Endothelial cell of umbilical vein (primary cell): ENCODE data around the gene PPIH. TPM values are rescaled to one million over a fixed set of nuclear protein-coding genes. Genes with fewer than 3 reads are reported as not detected.
"Not testable (repeated sequence)": the region's sequence is repeated elsewhere in the genome, so short reads cannot be mapped to it uniquely, and the experiment has no call there.

Experiments
- BruUV-seq: library from RNA; stranded (reverse); fragments of 400-500 nt; replicated peaks from 2 replicates; lab custom pipeline; 2021; lab: Mats Ljungman, UMichigan
- CTCF ChIA-PET: fragments of 300-600, 350-600 bp; sonication (Branson Sonifier 250); formaldehyde crosslinking; loops from one replicate; lab custom pipeline; 2021; ENCODE audit warnings: antibody characterized with exemption, inconsistent platforms; lab: Charles Lee
- POLR2A ChIA-PET: fragments of 300-600, 350-600 bp; sonication (Branson Sonifier 250); formaldehyde crosslinking; loops from one replicate; lab custom pipeline; 2021; ENCODE audit warnings: antibody characterized with exemption, inconsistent platforms; lab: Charles Lee
- DNase-seq: peaks from one replicate; pipeline ENCODE4 v3.0.0-alpha.2; 2011; ENCODE audit warnings: low read depth, low spot score
- FAIRE-seq: peaks from 2 replicates; lab custom pipeline; 2011; peaks lifted over from hg19 to GRCh38; lab: Jason Lieb, UNC
- H2AFZ ChIP-seq: 2 replicates; pipeline ENCODE4 v1.6.0; 2012; ENCODE audit warnings: low read depth, low read length, control low read depth, inconsistent platforms
- H3K27ac ChIP-seq: 2 replicates; pipeline ENCODE4 v1.5.1; 2011; ENCODE audit warnings: low read depth, mild to moderate bottlenecking, control low read depth, low read length, moderate library complexity; ENCODE audit not compliant: insufficient read depth
- H3K27me3 ChIP-seq, 2 experiments: 2 replicates each; pipeline versions ENCODE4 v1.6.0 to v1.6.1; 2011; ENCODE audit warnings: low read length in 2 of 2, mixed read lengths in 1 of 2; ENCODE audit not compliant: control insufficient read depth in 2 of 2, insufficient read depth in 2 of 2
- H3K36me3 ChIP-seq, 2 experiments: 2 replicates in 1 of 2; 3 replicates in 1 of 2; pipeline ENCODE4 v1.5.1; 2011; ENCODE audit warnings: low read length in 2 of 2, mild to moderate bottlenecking in 1 of 2, moderate library complexity in 1 of 2; ENCODE audit not compliant: control insufficient read depth in 2 of 2, insufficient read depth in 2 of 2; ENCODE audit errors: extremely low read depth in 1 of 2
- H3K4me1 ChIP-seq: 3 replicates; pipeline ENCODE4 v1.5.1; 2011; ENCODE audit warnings: mild to moderate bottlenecking, low read length; ENCODE audit not compliant: control insufficient read depth, insufficient read depth; ENCODE audit errors: extremely low read depth
- H3K4me2 ChIP-seq: 2 replicates; pipeline ENCODE4 v1.6.1; 2011; ENCODE audit warnings: low read length, control low read depth, mixed read lengths; ENCODE audit not compliant: insufficient read depth
- H3K4me3 ChIP-seq, 3 experiments: fragments of 200-600 bp in 1 of 3; sonication (generic), shearing (Covaris generic) in 1 of 3; replicated peaks in 1 of 3; 2 replicates each; pipeline ENCODE4 v1.5.1; 2011 to 2016; ENCODE audit warnings: control low read depth in 3 of 3, low read length in 3 of 3, mild to moderate bottlenecking in 2 of 3, inconsistent platforms in 1 of 3, low read depth in 1 of 3, moderate library complexity in 1 of 3; ENCODE audit not compliant: insufficient read depth in 1 of 3
- H3K79me2 ChIP-seq: 2 replicates; pipeline ENCODE4 v1.6.0; 2012; ENCODE audit warnings: low read length, inconsistent platforms; ENCODE audit not compliant: control insufficient read depth, insufficient read depth
- H3K9ac ChIP-seq: replicated peaks from 2 replicates; pipeline ENCODE3; 2011; ENCODE audit warnings: low read length, control low read depth; ENCODE audit not compliant: insufficient read depth; ENCODE audit errors: extremely low read depth
- H3K9me1 ChIP-seq: replicated peaks from 3 replicates; pipeline ENCODE4 v1.6.0; 2011; ENCODE audit warnings: mild to moderate bottlenecking, low read length; ENCODE audit not compliant: control insufficient read depth, insufficient read depth; ENCODE audit errors: extremely low read depth
- H3K9me3 ChIP-seq: replicated peaks from 2 replicates; pipeline ENCODE4 v1.5.1; 2012; ENCODE audit warnings: low read length, inconsistent platforms; ENCODE audit not compliant: control insufficient read depth, insufficient read depth
- H4K20me1 ChIP-seq: replicated peaks from 2 replicates; pipeline ENCODE3; 2011; ENCODE audit warnings: mild to moderate bottlenecking, low read length; ENCODE audit not compliant: control insufficient read depth, insufficient read depth; ENCODE audit errors: extremely low read depth
- EZH2 ChIP-seq: IDR thresholded peaks from 2 replicates; pipeline ENCODE4 v1.6.1; 2012; ENCODE audit warnings: borderline replicate concordance, low read depth, mild to moderate bottlenecking, moderate library complexity, low read length, inconsistent platforms; ENCODE audit not compliant: severe bottlenecking
- FOS ChIP-seq: IDR thresholded peaks from 2 replicates; pipeline ENCODE4 v1.6.1; 2011; ENCODE audit warnings: mild to moderate bottlenecking, low read length, moderate library complexity, borderline replicate concordance; ENCODE audit not compliant: insufficient read depth
- GATA2 ChIP-seq: IDR thresholded peaks from 2 replicates; pipeline ENCODE4 v1.7.0; 2011; ENCODE audit warnings: low read depth, mild to moderate bottlenecking, moderate library complexity, mixed read lengths, low read length; ENCODE audit not compliant: insufficient read length, insufficient read depth
- JUN ChIP-seq: IDR thresholded peaks from 2 replicates; pipeline ENCODE4 v1.6.1; 2011; ENCODE audit warnings: borderline replicate concordance, low read depth; ENCODE audit not compliant: insufficient read length, insufficient read depth
- MYC ChIP-seq: IDR thresholded peaks from one replicate; pipeline ENCODE4 v1.6.1; 2011; ENCODE audit warnings: mild to moderate bottlenecking, low read depth, low read length
- POLR2A ChIP-seq: IDR thresholded peaks from 2 replicates; pipeline ENCODE4 v1.6.1; 2012; ENCODE audit warnings: low read depth, mild to moderate bottlenecking, control low read depth, low read length
- POLR2AphosphoS5 ChIP-seq: IDR thresholded peaks from 2 replicates; pipeline ENCODE4 v1.6.1; 2012; ENCODE audit warnings: low read depth, mild to moderate bottlenecking, control low read depth, low read length, moderate library complexity; ENCODE audit not compliant: insufficient read depth
- dilution Hi-C: fragments of 300-500 bp; cut with MboI; formaldehyde crosslinking; loops from one replicate; pipeline ENCODE4 v1.15.0; 2019; ENCODE audit warnings: low sequenced_read_pairs; ENCODE audit not compliant: extremely low pct_ligation_motif_present
- intact Hi-C: fragments of 100-400 bp; cut with micrococcal nuclease; formaldehyde crosslinking; loops from one replicate; pipeline ENCODE4 v1.10.0; 2022
- polyA plus RNA-seq, 4 experiments: library from polyadenylated mRNA; depleted of rRNA in 3 of 4; stranded (reverse) in 3 of 4; unstranded in 1 of 4; fragments of >200 nt; gene quantifications; 2 replicates each; pipeline versions ENCODE4 v1.2.1 to v1.2.3, GENCODE V29; 2011 to 2012; ENCODE audit warnings: missing spikeins in 1 of 4
- total RNA-seq: library from RNA; stranded (reverse); gene quantifications from 2 replicates; pipeline ENCODE4 v1.2.3, GENCODE V29; 2021
- TF ChIP-seq, protein P1 (sequence below), 2 donors: IDR thresholded peaks; 1 replicate in 1 of 2; 2 replicates in 1 of 2; pipeline ENCODE4 v1.5.1; 2011; ENCODE audit warnings: low read length in 2 of 2, mild to moderate bottlenecking in 2 of 2, moderate library complexity in 2 of 2, control low read depth in 1 of 2, inconsistent platforms in 1 of 2, low read depth in 1 of 2; ENCODE audit not compliant: insufficient read depth in 1 of 2; ENCODE audit errors: extremely low read depth in 1 of 2
- TF ChIP-seq, protein P2 (sequence below): IDR thresholded peaks from 2 replicates; pipeline ENCODE4 v1.6.1; 2011; ENCODE audit not compliant: insufficient read depth, insufficient read length

The PPIH gene
- total and polyA plus RNA-seq, 2 donors (not counting 3 experiments of a cell fraction or from before 2014, with no cell fraction given) = 52.1 to 55.2 TPM

DNA sequence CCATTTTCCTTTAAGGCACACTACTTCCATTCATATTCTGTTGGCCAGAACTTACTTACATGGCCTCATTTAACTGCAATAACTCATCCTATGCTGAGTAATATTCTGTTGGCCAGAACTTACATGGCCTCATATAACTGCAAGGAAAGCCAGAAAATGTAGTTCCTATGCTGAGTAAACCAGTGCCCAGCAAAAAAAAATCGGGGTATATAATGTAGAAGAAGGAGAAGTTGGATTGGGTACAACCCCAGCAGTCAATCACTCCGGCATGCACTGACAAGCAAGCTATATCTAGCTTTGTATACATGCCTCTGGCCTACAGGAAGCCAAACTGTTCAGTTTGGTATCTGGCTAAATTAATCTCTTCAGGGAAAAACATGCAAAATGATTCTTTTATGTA, 39.4 kb upstream of the PPIH start:
- DNase-seq (no peak), FAIRE-seq (no peak)
- ChIA-PET CTCF (no interaction called here), POLR2A (no interaction called here)
- BruUV-seq = no TSS peak
- no peak overlapping the region for H2AFZ ChIP-seq
- no peak overlapping the region for H3K4me3 ChIP-seq
- dilution Hi-C loops (no loop called here), intact Hi-C loops (no loop called here)
- no peaks in the 10 kb centered on the region for H3K4me1 ChIP-seq
- TF ChIP-seq MYC (no peak), FOS (no peak), JUN (no peak), GATA2 (no peak)
- no peak overlapping the region for H3K27ac ChIP-seq
- no peaks in the 10 kb centered on the region for H3K79me2 ChIP-seq
- no peaks in the 10 kb centered on the region for H3K9me3 ChIP-seq
- no peaks in the 10 kb centered on the region for H3K9me1 ChIP-seq
- H4K20me1 ChIP-seq = no peaks in the 10 kb centered on the region
- no peaks in the 10 kb centered on the region for H3K36me3 ChIP-seq
- peaks cover 0 to 7% of the 10 kb centered on the region in 2 experiments for H3K27me3 ChIP-seq
- no peak overlapping the region for H3K9ac ChIP-seq
- H3K4me2 ChIP-seq = no peak overlapping the region

DNA sequence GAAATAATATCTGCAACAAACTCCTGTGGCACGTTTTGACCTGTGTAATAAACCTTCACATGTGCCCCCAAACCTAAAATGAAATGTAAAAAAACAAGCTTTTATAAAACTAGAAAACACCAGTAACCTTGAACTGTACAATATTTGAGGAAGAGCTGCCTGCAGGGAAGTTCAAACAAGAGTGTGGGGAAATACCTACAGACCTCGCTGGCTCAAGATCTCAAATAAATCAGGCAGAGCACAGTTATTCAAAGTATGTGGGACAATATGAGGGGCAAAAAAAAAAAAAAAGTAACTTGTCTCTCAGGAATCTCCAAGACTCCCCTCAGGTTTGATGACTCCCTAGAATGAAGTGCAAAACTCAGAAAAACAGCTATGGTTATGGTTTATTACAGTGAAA, 37.9 kb upstream of the PPIH start:
- BruUV-seq = no TSS peak
- FAIRE-seq (no peak), DNase-seq (no peak)
- TF ChIP-seq JUN = no peak
- no peak for TF ChIP-seq FOS
- TF ChIP-seq, protein P1, sequence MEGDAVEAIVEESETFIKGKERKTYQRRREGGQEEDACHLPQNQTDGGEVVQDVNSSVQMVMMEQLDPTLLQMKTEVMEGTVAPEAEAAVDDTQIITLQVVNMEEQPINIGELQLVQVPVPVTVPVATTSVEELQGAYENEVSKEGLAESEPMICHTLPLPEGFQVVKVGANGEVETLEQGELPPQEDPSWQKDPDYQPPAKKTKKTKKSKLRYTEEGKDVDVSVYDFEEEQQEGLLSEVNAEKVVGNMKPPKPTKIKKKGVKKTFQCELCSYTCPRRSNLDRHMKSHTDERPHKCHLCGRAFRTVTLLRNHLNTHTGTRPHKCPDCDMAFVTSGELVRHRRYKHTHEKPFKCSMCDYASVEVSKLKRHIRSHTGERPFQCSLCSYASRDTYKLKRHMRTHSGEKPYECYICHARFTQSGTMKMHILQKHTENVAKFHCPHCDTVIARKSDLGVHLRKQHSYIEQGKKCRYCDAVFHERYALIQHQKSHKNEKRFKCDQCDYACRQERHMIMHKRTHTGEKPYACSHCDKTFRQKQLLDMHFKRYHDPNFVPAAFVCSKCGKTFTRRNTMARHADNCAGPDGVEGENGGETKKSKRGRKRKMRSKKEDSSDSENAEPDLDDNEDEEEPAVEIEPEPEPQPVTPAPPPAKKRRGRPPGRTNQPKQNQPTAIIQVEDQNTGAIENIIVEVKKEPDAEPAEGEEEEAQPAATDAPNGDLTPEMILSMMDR (IDR thresholded peaks at IDR 0.05; ENCODE audit: extremely low read depth in 1 of 2, insufficient read depth in 1 of 2, low read depth in 1 of 2, low read length in 2 of 2) = no peak
- TF ChIP-seq, protein P2, sequence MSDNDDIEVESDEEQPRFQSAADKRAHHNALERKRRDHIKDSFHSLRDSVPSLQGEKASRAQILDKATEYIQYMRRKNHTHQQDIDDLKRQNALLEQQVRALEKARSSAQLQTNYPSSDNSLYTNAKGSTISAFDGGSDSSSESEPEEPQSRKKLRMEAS = no peak
- TF ChIP-seq GATA2 = no peak
- TF ChIP-seq MYC = no peak
- no peak for TF ChIP-seq POLR2A
- no peak for TF ChIP-seq EZH2
- TF ChIP-seq POLR2AphosphoS5 = no peak
- Histone ChIP-seq H3K4me1 (no peaks in the 10 kb centered on the region), H3K4me2 (no peak overlapping the region), H3K27me3 (peaks cover 0 to 7% of the 10 kb centered on the region in 2 experiments), H3K9me3 (no peaks in the 10 kb centered on the region), H3K9ac (no peak overlapping the region), H3K9me1 (no peaks in the 10 kb centered on the region), H3K27ac (no peak overlapping the region), H2AFZ (no peak overlapping the region), H3K79me2 (no peaks in the 10 kb centered on the region), H3K36me3 (no peaks in the 10 kb centered on the region), H4K20me1 (no peaks in the 10 kb centered on the region), H3K4me3 (no peak overlapping the region)
- dilution Hi-C loops (no loop called here), intact Hi-C loops (no loop called here)
- ChIA-PET POLR2A (no interaction called here), CTCF (interaction anchor here (0.6 to 1.4 kb wide), 3 partner anchors 20 to 225 kb away, joined by 3 to 4 read pairs (median 3); no protein-coding TSS in a partner anchor)

DNA sequence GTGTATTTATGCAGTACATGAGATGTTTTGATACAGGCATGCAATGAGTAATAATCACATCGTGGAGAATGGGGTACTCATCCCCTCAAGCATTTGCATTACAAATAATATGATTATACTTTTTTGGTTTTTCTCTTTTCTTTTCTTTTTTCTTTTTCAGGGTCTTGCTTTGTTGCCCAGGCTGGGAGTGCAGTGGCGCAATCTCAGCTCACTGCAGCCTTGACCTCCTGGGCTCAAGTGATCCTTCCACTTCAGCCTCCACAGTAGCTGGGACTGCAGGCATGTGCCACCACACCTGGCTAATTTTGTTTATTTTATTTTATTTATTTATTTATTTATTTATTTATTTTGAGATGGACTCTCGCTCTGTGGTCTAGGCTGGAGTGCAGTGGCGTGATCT, 37.0 kb upstream of the PPIH start:
- intact Hi-C loops, H2AFZ ChIP-seq, H3K27me3 ChIP-seq, H3K4me1 ChIP-seq, dilution Hi-C loops, H3K79me2 ChIP-seq, POLR2A ChIA-PET, BruUV-seq, H3K27ac ChIP-seq, DNase-seq, H4K20me1 ChIP-seq, H3K4me3 ChIP-seq, H3K9me3 ChIP-seq, H3K9me1 ChIP-seq, H3K36me3 ChIP-seq, H3K9ac ChIP-seq, H3K4me2 ChIP-seq, FAIRE-seq: not testable (repeated sequence)
- CTCF ChIA-PET = interaction anchor here (1.4 to 1.5 kb wide), 2 partner anchors 19 to 43 kb away, joined by 3 read pairs; no protein-coding TSS in a partner anchor
